ENCODE results near the gene ZNF740. TPM values are rescaled to one million over a fixed set of nuclear protein-coding genes. Genes with fewer than 3 reads are reported as not detected.
A peak's percentile ranks its signal among the peaks of the same experiment; 100 is the strongest.

The ZNF740 gene
- total RNA-seq, 1 experiment from 2014 or later = 41.2 TPM

DNA sequence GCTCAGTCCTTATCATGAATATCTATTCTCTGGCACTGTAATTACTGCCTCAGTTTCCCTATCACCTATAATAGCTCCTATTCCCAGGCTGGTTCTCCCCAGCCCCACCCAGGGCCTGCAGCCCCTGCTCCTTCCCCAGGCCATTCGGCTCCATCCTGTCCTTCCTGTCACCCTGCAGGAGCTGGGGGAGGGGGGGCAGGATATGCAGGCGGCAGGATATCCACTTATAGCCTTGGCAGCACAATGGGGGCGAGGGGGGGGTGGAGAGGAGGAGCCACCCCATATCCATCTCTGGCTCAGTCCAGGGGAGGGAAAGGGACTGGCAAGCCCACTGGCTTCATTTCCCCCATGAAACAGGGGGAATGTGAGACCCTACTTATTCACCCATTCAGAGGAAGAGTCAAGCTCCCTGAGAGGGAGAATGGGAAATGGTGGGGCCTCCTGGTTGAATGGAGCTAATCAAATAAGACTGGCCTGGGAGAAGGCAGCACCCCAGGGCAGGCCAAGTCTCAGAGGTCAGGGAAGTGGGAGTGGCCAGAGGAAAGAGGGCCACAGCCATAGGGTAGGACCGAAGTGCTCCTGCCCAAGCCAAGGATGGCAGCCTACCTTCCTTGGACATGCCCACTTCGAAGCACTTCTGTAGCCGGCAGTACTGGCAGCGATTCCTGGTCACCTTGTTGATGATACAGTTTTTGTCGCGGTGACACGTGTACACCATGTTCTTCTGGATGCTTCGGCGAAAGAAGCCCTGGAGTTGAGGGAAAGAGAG, 34.3 kb downstream of the ZNF740 start:
- Histone ChIP-seq H3K27ac (ENCODE audit: insufficient read length, low read depth, low read length) (no peak overlapping the region), H3K18ac (ENCODE audit: insufficient read length, low read depth, low read length) (no peak overlapping the region), H3K79me2 (ENCODE audit: insufficient read depth, low read length) (peaks cover 4% of the 10 kb centered on the region; the same call in 1 of the 2 replicates), H2BK15ac (ENCODE audit: low read depth, low read length) (no peak overlapping the region), H4K91ac (ENCODE audit: insufficient read length, low read depth, low read length) (no peak overlapping the region), H4K20me1 (ENCODE audit: control insufficient read depth, insufficient read depth, insufficient read length) (no peaks in the 10 kb centered on the region), H3K23me2 (ENCODE audit: insufficient read length, low read depth, low read length, poor library complexity, severe bottlenecking) (peaks cover 12% of the 10 kb centered on the region), H3K27me3 (ENCODE audit: insufficient read depth, low read length) (peaks cover 3% of the 10 kb centered on the region; the same call in 1 of the 2 replicates), H2BK20ac (ENCODE audit: low read depth, low read length, poor library complexity, severe bottlenecking) (no peak overlapping the region), H3K9ac (ENCODE audit: extremely low read depth, insufficient read length, low read length) (no peak overlapping the region), H3K23ac (ENCODE audit: insufficient read length, low read depth, low read length) (no peak overlapping the region), H4K5ac (ENCODE audit: insufficient read length, low read depth, low read length) (no peak overlapping the region), H3K4me1 (ENCODE audit: insufficient read depth, low read length) (peaks cover 33% of the 10 kb centered on the region; the same call in 1 of the 2 replicates), H2AK5ac (ENCODE audit: insufficient read length, low read length) (no peak overlapping the region), H3T11ph (ENCODE audit: low read length) (no peak overlapping the region), H3K4ac (ENCODE audit: low read depth, low read length) (no peak overlapping the region), H3K9me3 (ENCODE audit: control insufficient read depth, low read depth, low read length) (no peaks in the 10 kb centered on the region), H3K4me2 (ENCODE audit: insufficient read depth, insufficient read length, low read length) (peak overlapping the region; percentile 9), H2BK120ac (ENCODE audit: low read depth, low read length, poor library complexity, severe bottlenecking) (no peak overlapping the region), H3K14ac (ENCODE audit: insufficient read depth, low read length) (no peak overlapping the region), H2AFZ (ENCODE audit: low read length) (no peak overlapping the region), H2BK12ac (ENCODE audit: insufficient read length, low read depth, low read length) (no peak overlapping the region), H3K56ac (ENCODE audit: insufficient read length, low read depth, low read length) (no peak overlapping the region), H2BK5ac (ENCODE audit: insufficient read length, low read length) (no peak overlapping the region), H4K8ac (replicated peaks; ENCODE audit: insufficient read length, low read depth, low read length) (no peak overlapping the region), H3K79me1 (ENCODE audit: insufficient read depth, low read depth, low read length, poor library complexity, severe bottlenecking) (no peaks in the 10 kb centered on the region)
- DNase-seq = peak; percentile 88
- H3K27me3 Mint-ChIP-seq (ENCODE audit: low read depth) = peaks cover 17% of the 10 kb centered on the region
- WGBS (ENCODE audit: extremely low coverage, insufficient read length, low lambda C conversion rate) = no CpG with 5 or more reads among the region's 12 CpGs
- no peaks in the 10 kb centered on the region; a peak in 2 of 5 replicates for H3K9me3 Mint-ChIP-seq
- no peak for TF ChIP-seq CTCF (conservative IDR thresholded peaks at IDR 0.05)
- H3K4me1 Mint-ChIP-seq = peaks cover 62 to 65% of the 10 kb centered on the region in 2 experiments
- peak overlapping the region; percentile 8 to 67; a peak in 4 of 5 replicates for H3K4me3 Mint-ChIP-seq
- H3K36me3 Mint-ChIP-seq (ENCODE audit: insufficient read depth in 1 of 3, low read depth in 3 of 3) = peaks cover 20 to 59% (median 50%) of the 10 kb centered on the region in 3 experiments; a peak in 6 of 7 replicates
- H3K27ac Mint-ChIP-seq = peak overlapping the region in 2 of 3 experiments; percentile 31 to 92; a peak in 2 of 7 replicates
